Fibroblast of villous mesenchyme (primary cell): Measurements from ENCODE around the gene LKAAEAR1. TPM values are rescaled to one million over a fixed set of nuclear protein-coding genes. Genes with fewer than 3 reads are reported as not detected.
"Not testable (repeated sequence)": the region's sequence is repeated elsewhere in the genome, so short reads cannot be mapped to it uniquely, and the experiment has no call there.

Experiments
- DNase-seq: peaks from one replicate; pipeline ENCODE4 v3.0.0-alpha.2; 2010; ENCODE audit warnings: low read depth
- H3K4me3 ChIP-seq: 2 replicates; pipeline ENCODE4 v1.5.1; 2011; ENCODE audit warnings: low read depth, mild to moderate bottlenecking, low read length
- CTCF ChIP-seq: IDR thresholded peaks from 2 replicates; pipeline ENCODE4 v1.5.1; 2012; ENCODE audit warnings: low read depth, mild to moderate bottlenecking, low read length; ENCODE audit not compliant: insufficient read depth
- total RNA-seq: library from RNA; depleted of rRNA; stranded (reverse); fragments of >200 nt; gene quantifications from 2 replicates; pipeline ENCODE4 v1.2.3, GENCODE V29; 2012

Gene LKAAEAR1
- under 0.01 TPM in 1 of 2 replicates, not detected in the other for total RNA-seq

GRCh38 chr20:64083804-64084684 lies at the start of gene LKAAEAR1:
TSS of gene LKAAEAR1 (minus strand) at chr20:64084398. CDS start at chr20:64084219, 179 bp downstream.
- peak within 1 kb of the TSS; percentile 51 for H3K4me3 ChIP-seq
- no peak for TF ChIP-seq CTCF
- DNase-seq = no peak

DNA sequence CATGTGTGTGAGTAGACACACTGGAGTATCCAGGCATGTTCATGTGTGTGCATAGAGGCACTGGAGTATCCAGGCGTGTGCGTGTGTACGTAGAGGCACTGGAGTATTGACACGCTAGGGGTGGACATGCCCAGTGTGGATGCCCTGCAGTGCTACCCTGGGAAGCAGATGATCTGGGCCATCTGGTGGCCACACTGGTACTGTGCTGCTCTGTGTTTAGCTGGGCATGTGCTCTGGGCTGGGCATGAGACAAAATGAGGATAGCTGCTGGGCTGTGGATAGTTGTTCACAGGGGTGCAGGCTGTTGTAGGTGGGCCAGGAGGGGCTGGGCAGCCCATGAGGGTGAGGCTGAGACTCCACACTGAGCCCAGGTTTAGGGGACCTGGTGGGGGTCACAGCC lies 47.2 kb upstream of the LKAAEAR1 start:
- peak; percentile 32 for TF ChIP-seq CTCF

GRCh38 chr20:64130876-64131275 lies 46.7 kb upstream of the LKAAEAR1 start:
- no peak for DNase-seq
- no peak overlapping the region for H3K4me3 ChIP-seq
- no peak for TF ChIP-seq CTCF

More for the DNA sequence above, 47.2 kb upstream of the LKAAEAR1 start:
- no peak overlapping the region for H3K4me3 ChIP-seq
- peak; percentile 3 for DNase-seq

GRCh38 chr20:64130271-64130670 lies 46.1 kb upstream of the LKAAEAR1 start:
- no peak for DNase-seq
- H3K4me3 ChIP-seq = no peak overlapping the region
- no peak for TF ChIP-seq CTCF

GRCh38 chr20:64129146-64129782 lies 45.1 kb upstream of the LKAAEAR1 start:
- no peak for DNase-seq
- H3K4me3 ChIP-seq = no peak overlapping the region
- TF ChIP-seq CTCF = no peak

- not testable (repeated sequence) for DNase-seq, H3K4me3 ChIP-seq
Measured at GRCh38 chr20:64123517-64123916, 39.3 kb upstream of the LKAAEAR1 start.

DNA sequence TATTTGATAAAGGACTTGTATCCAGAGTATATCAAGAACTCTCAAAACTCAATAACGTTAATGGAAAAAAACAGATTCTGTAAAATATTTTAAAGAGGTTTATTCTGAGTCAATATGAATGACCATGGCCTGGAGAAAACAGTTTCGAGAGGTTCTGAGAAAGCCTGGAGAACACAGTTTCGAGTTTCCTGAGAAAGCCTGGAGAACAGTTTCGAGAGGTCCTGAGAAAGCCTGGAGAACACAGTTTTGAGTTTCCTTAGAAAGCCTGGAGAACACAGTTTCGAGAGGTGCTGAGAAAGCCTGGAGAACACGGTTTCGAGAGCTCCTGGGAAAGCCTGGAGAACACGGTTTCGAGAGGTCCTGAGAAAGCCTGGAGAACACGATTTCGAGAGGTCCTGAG lies 38.7 kb upstream of the LKAAEAR1 start:
- DNase-seq, H3K4me3 ChIP-seq: not testable (repeated sequence)
